Tibial nerve (tissue), 4 donors: Measurements from ENCODE around the gene TP73. TPM values are rescaled to one million over a fixed set of nuclear protein-coding genes. Genes with fewer than 3 reads are reported as not detected.

Source experiments
- DNase-seq, 2 donors: peaks; one replicate each; pipeline ENCODE4 v3.0.0-alpha.2; 2019; ENCODE audit warnings: low spot score in 2 of 2
- H3K27ac ChIP-seq, 4 donors: fragments of 200-600 bp; sonication (generic) in 3 of 4; one replicate each; pipeline ENCODE4 v1.5.1; 2017 to 2019; ENCODE audit warnings: mild to moderate bottlenecking in 1 of 4
- H3K27me3 ChIP-seq, 2 donors: fragments of 200-600 bp; sonication (generic) in 1 of 2; one replicate each; pipeline versions ENCODE4 v1.5.1 to v1.6.0; 2017 to 2019
- H3K36me3 ChIP-seq, 3 donors: fragments of 200-600 bp; sonication (generic); one replicate each; pipeline ENCODE4 v1.5.1; 2018 to 2019
- H3K4me1 ChIP-seq, 4 donors: fragments of 200-600 bp; sonication (generic) in 3 of 4; one replicate each; pipeline ENCODE4 v1.5.1; 2017 to 2019
- H3K4me3 ChIP-seq, 4 donors: fragments of 200-600 bp; sonication (generic) in 3 of 4; one replicate each; pipeline ENCODE4 v1.5.1; 2017 to 2019; ENCODE audit warnings: mild to moderate bottlenecking in 1 of 4, moderate library complexity in 1 of 4
- H3K9me3 ChIP-seq, 4 donors: fragments of 200-600 bp; sonication (generic) in 3 of 4; one replicate each; pipeline ENCODE4 v1.5.1; 2017 to 2019
- EP300 ChIP-seq, 2 donors: sonication (generic); formaldehyde crosslinking; IDR thresholded peaks; one replicate each; pipeline ENCODE4 v1.6.1; 2017; ENCODE audit warnings: antibody characterized with exemption in 2 of 2, mild to moderate bottlenecking in 1 of 2
- POLR2A ChIP-seq, 2 donors: fragments of 450-650 bp; IDR thresholded peaks; one replicate each; pipeline ENCODE4 v1.6.1; 2017; ENCODE audit warnings: antibody characterized with exemption in 2 of 2, mild to moderate bottlenecking in 2 of 2, moderate library complexity in 2 of 2
- WGBS, 2 donors: methylation state at CpG; one replicate each; pipeline ENCODE4 v1.1.5; 2018; 5-methylcytosine and 5-hydroxymethylcytosine counted together
- total RNA-seq, 4 donors: library from RNA; depleted of rRNA; stranded (reverse); fragments of >200 nt; gene quantifications; one replicate each; pipeline ENCODE4 v1.1.0, GENCODE V29; 2016
- TF ChIP-seq, protein P1 (sequence below), 5 experiments: fragments of 200-600 bp in 3 of 5; fragments of 450-650 bp in 2 of 5; sonication (generic) in 3 of 5; IDR thresholded peaks; one replicate each; pipeline ENCODE4 v1.5.1; 2016 to 2019; ENCODE audit warnings: antibody characterized with exemption in 5 of 5, mild to moderate bottlenecking in 3 of 5, moderate library complexity in 2 of 5

The TP73 gene
- total RNA-seq, 4 donors from 2014 or later, result 0.30 TPM; not detected in 3

DNA sequence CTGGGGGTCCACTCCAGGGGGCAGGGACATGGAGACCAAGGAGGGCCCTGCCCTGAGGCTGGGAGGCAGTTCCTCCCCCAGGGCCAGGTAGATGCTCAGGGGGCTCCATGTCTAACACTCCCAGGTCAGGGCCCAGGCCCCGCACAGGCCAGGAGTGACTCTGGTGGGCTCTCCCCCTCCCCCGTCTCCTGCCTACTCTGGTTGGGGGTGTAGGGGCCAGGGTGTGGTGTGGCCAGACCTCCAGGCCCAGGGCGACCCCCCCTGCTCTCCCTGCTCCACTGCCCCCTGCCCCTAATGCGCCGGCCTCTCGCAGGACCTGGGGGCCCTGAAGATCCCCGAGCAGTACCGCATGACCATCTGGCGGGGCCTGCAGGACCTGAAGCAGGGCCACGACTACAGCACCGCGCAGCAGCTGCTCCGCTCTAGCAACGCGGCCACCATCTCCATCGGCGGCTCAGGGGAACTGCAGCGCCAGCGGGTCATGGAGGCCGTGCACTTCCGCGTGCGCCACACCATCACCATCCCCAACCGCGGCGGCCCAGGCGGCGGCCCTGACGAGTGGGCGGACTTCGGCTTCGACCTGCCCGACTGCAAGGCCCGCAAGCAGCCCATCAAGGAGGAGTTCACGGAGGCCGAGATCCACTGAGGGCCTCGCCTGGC, 80.2 kb downstream of the TP73 start:
- Histone ChIP-seq H3K27ac (no peak overlapping the region), H3K36me3 (peaks cover 0 to 34% (median 0%) of the 10 kb centered on the region in 3 donors), H3K27me3 (peaks cover 0 to 46% of the 10 kb centered on the region in 2 donors), H3K9me3 (no peaks in the 10 kb centered on the region), H3K4me3 (no peak overlapping the region), H3K4me1 (peaks cover 0 to 22% (median 0%) of the 10 kb centered on the region in 4 donors)
- DNase-seq, result no peak
- TF ChIP-seq, protein P1, sequence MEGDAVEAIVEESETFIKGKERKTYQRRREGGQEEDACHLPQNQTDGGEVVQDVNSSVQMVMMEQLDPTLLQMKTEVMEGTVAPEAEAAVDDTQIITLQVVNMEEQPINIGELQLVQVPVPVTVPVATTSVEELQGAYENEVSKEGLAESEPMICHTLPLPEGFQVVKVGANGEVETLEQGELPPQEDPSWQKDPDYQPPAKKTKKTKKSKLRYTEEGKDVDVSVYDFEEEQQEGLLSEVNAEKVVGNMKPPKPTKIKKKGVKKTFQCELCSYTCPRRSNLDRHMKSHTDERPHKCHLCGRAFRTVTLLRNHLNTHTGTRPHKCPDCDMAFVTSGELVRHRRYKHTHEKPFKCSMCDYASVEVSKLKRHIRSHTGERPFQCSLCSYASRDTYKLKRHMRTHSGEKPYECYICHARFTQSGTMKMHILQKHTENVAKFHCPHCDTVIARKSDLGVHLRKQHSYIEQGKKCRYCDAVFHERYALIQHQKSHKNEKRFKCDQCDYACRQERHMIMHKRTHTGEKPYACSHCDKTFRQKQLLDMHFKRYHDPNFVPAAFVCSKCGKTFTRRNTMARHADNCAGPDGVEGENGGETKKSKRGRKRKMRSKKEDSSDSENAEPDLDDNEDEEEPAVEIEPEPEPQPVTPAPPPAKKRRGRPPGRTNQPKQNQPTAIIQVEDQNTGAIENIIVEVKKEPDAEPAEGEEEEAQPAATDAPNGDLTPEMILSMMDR (IDR thresholded peaks at IDR 0.05), result no peak
- TF ChIP-seq POLR2A (IDR thresholded peaks at IDR 0.05) (no peak), EP300 (IDR thresholded peaks at IDR 0.05) (no peak)
- 54% methylated on average over 24 of the region's 37 CpGs; no CpG with 5 or more reads in 1 of the 2 donors for WGBS, 2 donors

DNA sequence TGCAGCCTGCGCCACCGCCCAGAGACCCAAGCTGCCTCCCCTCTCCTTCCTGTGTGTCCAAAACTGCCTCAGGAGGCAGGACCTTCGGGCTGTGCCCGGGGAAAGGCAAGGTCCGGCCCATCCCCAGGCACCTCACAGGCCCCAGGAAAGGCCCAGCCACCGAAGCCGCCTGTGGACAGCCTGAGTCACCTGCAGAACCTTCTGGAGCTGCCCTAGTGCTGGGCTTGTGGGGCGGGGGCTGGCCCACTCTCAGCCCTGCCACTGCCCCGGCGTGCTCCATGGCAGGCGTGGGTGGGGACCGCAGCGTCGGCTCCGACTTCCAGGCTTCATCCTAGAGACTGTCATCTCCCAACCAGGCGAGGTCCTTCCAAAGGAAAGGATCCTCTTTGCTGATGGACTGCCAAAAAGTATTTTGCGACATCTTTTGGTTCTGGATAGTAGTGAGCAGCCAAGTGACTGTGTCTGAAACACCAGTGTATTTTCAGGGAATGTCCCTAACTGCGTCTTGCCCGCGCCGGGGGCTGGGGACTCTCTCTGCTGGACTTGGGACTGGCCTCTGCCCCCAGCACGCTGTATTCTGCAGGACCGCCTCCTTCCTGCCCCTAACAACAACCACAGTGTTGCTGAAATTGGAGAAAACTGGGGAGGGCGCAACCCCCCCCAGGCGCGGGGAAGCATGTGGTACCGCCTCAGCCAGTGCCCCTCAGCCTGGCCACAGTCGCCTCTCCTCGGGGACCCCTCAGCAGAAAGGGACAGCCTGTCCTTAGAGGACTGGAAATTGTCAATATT, 81.0 kb downstream of the TP73 start:
- 55 to 62% methylated on average over 23 to 29 of the region's 29 CpGs for WGBS, 2 donors
- TF ChIP-seq POLR2A (IDR thresholded peaks at IDR 0.05) (no peak), EP300 (IDR thresholded peaks at IDR 0.05) (no peak)
- TF ChIP-seq, protein P1 (IDR thresholded peaks at IDR 0.05), result no peak
- Histone ChIP-seq H3K4me1 (peaks cover 0 to 22% (median 0%) of the 10 kb centered on the region in 4 donors), H3K36me3 (peaks cover 0 to 41% (median 0%) of the 10 kb centered on the region in 3 donors), H3K27me3 (peaks cover 0 to 39% of the 10 kb centered on the region in 2 donors), H3K9me3 (no peaks in the 10 kb centered on the region), H3K27ac (no peak overlapping the region), H3K4me3 (no peak overlapping the region)
- no peak for DNase-seq

DNA sequence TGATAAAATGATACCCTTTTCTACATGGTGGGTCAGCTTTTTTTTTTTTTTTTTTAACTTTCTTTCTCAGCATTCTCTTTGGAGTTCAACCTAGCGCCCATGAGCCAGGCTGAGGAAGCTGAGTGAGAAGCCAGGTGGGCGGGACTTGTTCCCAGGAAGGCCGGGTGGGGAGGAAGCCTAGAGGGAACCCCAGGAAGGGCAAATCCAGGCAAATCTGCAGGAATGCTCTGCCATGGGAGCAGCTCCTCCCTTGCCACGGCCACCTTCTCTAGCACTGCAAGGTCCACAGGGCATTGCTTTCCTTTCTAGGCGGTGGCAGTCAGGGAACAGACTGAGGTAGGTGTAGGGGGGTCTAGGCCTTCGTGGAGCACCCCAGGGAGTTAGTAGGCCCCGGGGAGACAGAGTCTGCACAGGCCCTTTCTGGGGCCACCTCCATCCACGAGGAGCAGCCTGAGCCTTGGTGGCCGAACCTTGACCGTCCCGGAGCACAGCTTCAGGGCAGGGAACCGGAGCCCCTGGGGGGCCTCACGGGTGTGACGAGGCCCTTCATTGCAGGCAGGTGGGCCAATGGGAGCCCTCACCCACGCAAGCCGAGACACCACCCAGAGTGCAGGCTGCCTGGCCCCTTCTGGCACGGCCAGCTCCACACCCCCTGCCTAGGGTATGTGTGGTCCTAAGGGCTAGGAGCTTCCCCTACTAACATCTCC, 81.7 kb downstream of the TP73 start:
- Histone ChIP-seq H3K27me3 (peaks cover 0 to 32% of the 10 kb centered on the region in 2 donors), H3K4me3 (no peak overlapping the region), H3K9me3 (no peaks in the 10 kb centered on the region), H3K36me3 (peaks cover 0 to 49% (median 0%) of the 10 kb centered on the region in 3 donors), H3K4me1 (peaks cover 0 to 22% (median 0%) of the 10 kb centered on the region in 4 donors), H3K27ac (no peak overlapping the region)
- no peak for DNase-seq
- 78 to 82% methylated on average over 14 to 16 of the region's 17 CpGs for WGBS, 2 donors
- TF ChIP-seq, protein P1 (IDR thresholded peaks at IDR 0.05), result no peak

DNA sequence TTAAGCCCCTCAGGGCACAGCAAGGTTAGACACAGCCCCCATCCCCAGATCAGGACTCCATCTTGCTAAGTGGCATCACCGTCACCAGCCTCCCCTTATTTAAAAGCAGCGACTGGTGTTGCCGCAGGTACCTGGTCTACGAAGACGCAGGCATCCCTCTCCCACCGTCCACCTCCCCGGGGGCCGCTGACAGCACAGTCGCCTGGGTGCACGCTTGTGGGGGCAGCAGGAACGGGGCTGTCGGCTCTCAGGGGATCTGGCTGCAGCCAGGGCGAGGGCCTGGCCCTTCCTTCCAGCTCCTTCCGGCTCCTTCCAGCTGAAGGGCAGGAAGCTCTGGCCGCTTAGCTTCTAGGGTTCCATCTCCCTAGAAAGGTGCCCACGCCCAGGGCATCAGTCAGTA, 82.3 kb downstream of the TP73 start:
- no peak for DNase-seq
- no peak overlapping the region for H3K4me3 ChIP-seq
- H3K36me3 ChIP-seq, result peaks cover 0 to 53% (median 0%) of the 10 kb centered on the region in 3 donors
- H3K27me3 ChIP-seq, result peaks cover 0 to 26% of the 10 kb centered on the region in 2 donors
- no peak overlapping the region for H3K27ac ChIP-seq
- WGBS, 2 donors, result 90 to 91% methylated on average over 15 to 16 of the region's 16 CpGs
- peaks cover 0 to 22% (median 0%) of the 10 kb centered on the region in 4 donors for H3K4me1 ChIP-seq
- H3K9me3 ChIP-seq, result no peaks in the 10 kb centered on the region
- TF ChIP-seq POLR2A (IDR thresholded peaks at IDR 0.05) (no peak), EP300 (IDR thresholded peaks at IDR 0.05) (no peak)
- TF ChIP-seq, protein P1 (IDR thresholded peaks at IDR 0.05), result no peak
